Measurements from ENCODE around the gene LPP. TPM values are rescaled to one million over a fixed set of nuclear protein-coding genes. Genes with fewer than 3 reads are reported as not detected.

The LPP gene
- total and polyA plus RNA-seq, 8 donors = 8.0 to 885 (median 305) TPM

DNA sequence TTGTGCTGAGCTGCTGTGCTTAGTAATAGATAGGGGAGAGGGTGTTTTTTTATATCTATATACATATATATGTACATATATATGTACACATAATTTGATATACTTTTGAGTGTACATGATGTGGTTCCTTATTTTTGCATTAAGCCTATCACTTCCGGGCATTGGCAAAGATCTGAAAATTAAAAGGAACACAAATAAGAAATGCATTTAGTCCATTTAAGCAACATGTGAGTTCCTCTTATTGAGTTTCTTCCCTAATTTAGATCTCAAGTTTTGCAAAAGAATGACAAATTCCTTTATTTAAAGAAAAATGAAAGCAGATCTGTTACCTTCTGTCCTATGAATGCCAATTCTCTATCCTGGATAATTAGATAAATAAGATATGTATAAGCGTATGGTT, 435.1 kb downstream of the LPP start:
- Histone ChIP-seq H3K4me3 (no peak overlapping the region), H3K27ac (peak overlapping the region in 1 of 5 donors; percentile 18), H3K9me3 (no peaks in the 10 kb centered on the region), H3K4me1 (peaks cover 0 to 82% (median 35%) of the 10 kb centered on the region in 4 donors), H3K36me3 (no peaks in the 10 kb centered on the region), H3K27me3 (no peaks in the 10 kb centered on the region)
- TF ChIP-seq, protein P1, sequence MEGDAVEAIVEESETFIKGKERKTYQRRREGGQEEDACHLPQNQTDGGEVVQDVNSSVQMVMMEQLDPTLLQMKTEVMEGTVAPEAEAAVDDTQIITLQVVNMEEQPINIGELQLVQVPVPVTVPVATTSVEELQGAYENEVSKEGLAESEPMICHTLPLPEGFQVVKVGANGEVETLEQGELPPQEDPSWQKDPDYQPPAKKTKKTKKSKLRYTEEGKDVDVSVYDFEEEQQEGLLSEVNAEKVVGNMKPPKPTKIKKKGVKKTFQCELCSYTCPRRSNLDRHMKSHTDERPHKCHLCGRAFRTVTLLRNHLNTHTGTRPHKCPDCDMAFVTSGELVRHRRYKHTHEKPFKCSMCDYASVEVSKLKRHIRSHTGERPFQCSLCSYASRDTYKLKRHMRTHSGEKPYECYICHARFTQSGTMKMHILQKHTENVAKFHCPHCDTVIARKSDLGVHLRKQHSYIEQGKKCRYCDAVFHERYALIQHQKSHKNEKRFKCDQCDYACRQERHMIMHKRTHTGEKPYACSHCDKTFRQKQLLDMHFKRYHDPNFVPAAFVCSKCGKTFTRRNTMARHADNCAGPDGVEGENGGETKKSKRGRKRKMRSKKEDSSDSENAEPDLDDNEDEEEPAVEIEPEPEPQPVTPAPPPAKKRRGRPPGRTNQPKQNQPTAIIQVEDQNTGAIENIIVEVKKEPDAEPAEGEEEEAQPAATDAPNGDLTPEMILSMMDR (IDR thresholded peaks at IDR 0.05) = no peak
- TF ChIP-seq POLR2A (IDR thresholded peaks at IDR 0.05) (no peak), POLR2AphosphoS5 (IDR thresholded peaks at IDR 0.05) (no peak), EP300 (IDR thresholded peaks at IDR 0.05) (no peak)
- WGBS, 5 donors = 66 to 87% (median 80%) methylated on average over 2 of the region's 2 CpGs
- DNase-seq = no peak
- intact Hi-C loops (cut with DNase I; ENCODE audit: low total_unique reads) = no loop called here

DNA sequence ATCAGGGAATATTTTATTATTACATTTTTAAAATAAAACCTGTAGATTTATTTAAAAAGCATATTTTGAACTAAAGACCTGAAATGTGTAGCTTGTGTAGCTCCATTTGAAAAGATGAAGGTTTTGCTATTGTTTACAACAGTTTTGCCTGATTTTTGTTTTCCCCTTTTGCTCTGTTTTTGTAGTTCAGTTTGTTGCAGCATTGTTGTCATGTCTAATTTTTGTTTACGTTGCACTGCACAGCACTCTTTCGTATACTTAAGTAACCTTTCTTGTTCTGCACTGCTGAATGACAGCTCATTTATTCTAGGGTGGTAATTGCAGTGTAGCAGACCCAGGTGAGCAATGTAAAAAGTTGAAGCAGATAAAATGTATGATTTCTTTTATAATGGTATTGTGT, 435.8 kb downstream of the LPP start:
- TF ChIP-seq POLR2A (IDR thresholded peaks at IDR 0.05) (no peak), POLR2AphosphoS5 (IDR thresholded peaks at IDR 0.05) (no peak), EP300 (IDR thresholded peaks at IDR 0.05) (no peak)
- TF ChIP-seq, protein P1 (IDR thresholded peaks at IDR 0.05) = no peak
- Histone ChIP-seq H3K27ac (peak overlapping the region in 1 of 5 donors; percentile 29), H3K27me3 (no peaks in the 10 kb centered on the region)

DNA sequence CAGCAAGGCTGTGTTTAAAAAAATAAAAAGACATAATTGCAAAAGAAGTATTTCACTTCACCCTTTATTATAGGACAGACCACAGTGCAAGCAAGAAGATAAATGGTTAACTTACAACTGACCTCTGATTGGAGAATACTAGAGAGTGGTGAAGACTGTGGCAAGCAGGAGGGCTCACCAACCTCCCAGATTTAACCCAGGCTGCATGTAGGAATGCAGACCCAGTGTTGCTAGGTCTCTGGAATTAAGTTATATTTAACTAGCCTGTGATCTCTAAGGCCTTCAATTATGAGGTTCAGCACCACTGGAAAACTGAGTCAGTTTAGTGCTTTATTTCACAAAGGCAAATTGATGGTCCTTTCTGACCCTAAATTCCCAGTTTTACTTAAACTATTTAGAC, 436.6 kb downstream of the LPP start:
- TF ChIP-seq EP300 (IDR thresholded peaks at IDR 0.05) (no peak), POLR2AphosphoS5 (IDR thresholded peaks at IDR 0.05) (no peak), POLR2A (IDR thresholded peaks at IDR 0.05) (no peak)
- TF ChIP-seq, protein P1 (IDR thresholded peaks at IDR 0.05) = no peak
- intact Hi-C loops (cut with DNase I; ENCODE audit: low total_unique reads) = no loop called here

More for the DNA sequence above, 435.8 kb downstream of the LPP start:
- Histone ChIP-seq H3K9me3 (no peaks in the 10 kb centered on the region), H3K4me1 (peaks cover 0 to 82% (median 34%) of the 10 kb centered on the region in 4 donors), H3K4me3 (no peak overlapping the region), H3K36me3 (no peaks in the 10 kb centered on the region)
- WGBS, 5 donors = 75 to 91% (median 83%) methylated on average over 2 of the region's 2 CpGs
- no peak for DNase-seq
- intact Hi-C loops (cut with DNase I; ENCODE audit: low total_unique reads) = no loop called here

DNA sequence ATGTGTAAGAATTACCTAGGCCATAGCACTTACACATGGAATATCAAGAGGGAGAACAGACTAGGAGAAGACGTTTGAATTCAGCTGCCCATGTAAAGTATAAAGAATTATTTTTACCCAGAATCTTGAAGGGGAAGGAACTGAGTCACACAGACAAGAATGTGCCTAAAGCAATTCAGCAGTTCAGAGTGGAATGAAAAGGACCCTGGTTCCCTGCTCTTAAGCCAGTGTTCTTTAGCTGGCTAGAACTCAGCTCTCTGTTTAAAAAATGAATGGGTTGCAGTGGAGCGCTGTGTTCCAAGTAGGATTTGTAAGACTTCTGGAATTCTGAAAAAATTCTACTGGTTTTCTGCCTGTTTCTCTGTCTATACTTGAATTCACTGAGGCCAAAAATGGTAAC, 440.2 kb downstream of the LPP start:
- H3K27me3 ChIP-seq = no peaks in the 10 kb centered on the region
- no peak overlapping the region for H3K4me3 ChIP-seq
- TF ChIP-seq POLR2AphosphoS5 (IDR thresholded peaks at IDR 0.05) (peak in 2 of 3 donors; percentile 18 to 20), EP300 (IDR thresholded peaks at IDR 0.05) (no peak), POLR2A (IDR thresholded peaks at IDR 0.05) (no peak)
- TF ChIP-seq, protein P1 (IDR thresholded peaks at IDR 0.05) = no peak
- H3K9me3 ChIP-seq = no peaks in the 10 kb centered on the region
- peaks cover 0 to 70% (median 30%) of the 10 kb centered on the region in 4 donors for H3K4me1 ChIP-seq
- H3K27ac ChIP-seq = peak overlapping the region in 4 of 5 donors; percentile 23 to 69 (median 59)
- intact Hi-C loops (cut with DNase I; ENCODE audit: low total_unique reads) = no loop called here
- no peaks in the 10 kb centered on the region for H3K36me3 ChIP-seq
- WGBS, 5 donors = 60 to 86% (median 65%) methylated on average over 2 of the region's 2 CpGs
- DNase-seq = no peak

More for the DNA sequence above, 436.6 kb downstream of the LPP start:
- Histone ChIP-seq H3K4me3 (no peak overlapping the region), H3K4me1 (peaks cover 0 to 81% (median 32%) of the 10 kb centered on the region in 4 donors), H3K27me3 (no peaks in the 10 kb centered on the region), H3K9me3 (no peaks in the 10 kb centered on the region), H3K36me3 (no peaks in the 10 kb centered on the region), H3K27ac (peak overlapping the region in 2 of 5 donors; percentile 1 to 29)
- DNase-seq = no peak

Measured in stomach (tissue), 9 donors.